DMS 273 (cell line): ENCODE measurements around the gene PHACTR1.

Source experiments
- DNase-seq: peaks from one replicate; lab custom pipeline; 2025; ENCODE audit not compliant: unreplicated experiment; lab: John Stamatoyannopoulos, UW

PHACTR1 gene

GRCh38 chr6:13248584-13248985, 532.0 kb downstream of the PHACTR1 start:
- DNase-seq, result peak; percentile 16

- DNase-seq, result peak; percentile 27
Observed at GRCh38 chr6:13248994-13249393, 532.4 kb downstream of the PHACTR1 start.

GRCh38 chr6:13249817-13250216, 533.2 kb downstream of the PHACTR1 start:
- no peak for DNase-seq

- DNase-seq, result no peak
Observed at GRCh38 chr6:13250703-13251102, 534.1 kb downstream of the PHACTR1 start.

- DNase-seq, result no peak
Observed at GRCh38 chr6:13251242-13251641, 534.7 kb downstream of the PHACTR1 start.

GRCh38 chr6:13252790-13253189, 536.2 kb downstream of the PHACTR1 start:
- DNase-seq, result no peak

GRCh38 chr6:13253272-13253671, 536.7 kb downstream of the PHACTR1 start:
- no peak for DNase-seq

DNA sequence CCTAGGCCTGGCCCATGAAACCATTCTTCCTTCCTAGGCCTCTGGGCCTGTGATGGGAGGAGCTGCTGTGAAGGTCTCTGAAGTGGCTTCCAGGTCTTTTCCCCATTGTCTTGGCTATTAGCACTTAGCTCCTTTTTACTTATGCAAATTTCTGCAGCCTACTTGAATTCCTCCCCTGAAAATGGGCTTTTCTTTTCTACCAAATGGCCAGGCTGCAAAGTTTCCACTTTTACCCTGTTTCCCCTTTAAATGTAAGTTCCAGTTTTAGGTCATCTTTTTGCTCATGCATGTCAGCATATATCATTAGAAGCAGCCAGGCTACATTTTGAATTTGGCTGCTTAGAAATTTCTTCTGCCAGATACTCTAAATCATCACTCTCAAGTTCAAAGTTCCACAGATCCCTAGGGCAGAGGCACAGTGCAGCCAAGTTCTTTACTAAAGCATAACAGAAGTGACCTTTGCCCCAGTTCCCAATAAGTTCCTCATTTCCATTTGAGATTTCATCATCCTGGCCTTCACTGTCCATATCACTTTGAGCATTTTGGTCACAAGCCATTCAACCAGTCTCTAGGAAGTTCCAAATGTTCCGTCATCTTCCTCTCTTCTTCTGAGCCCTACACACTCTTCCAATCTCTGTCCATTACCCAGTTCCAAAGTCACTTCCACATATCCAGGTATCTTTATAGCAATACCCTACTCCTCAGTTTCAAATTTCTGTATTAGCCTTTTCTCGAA, 539.9 kb downstream of the PHACTR1 start:
- no peak for DNase-seq

- DNase-seq, result no peak
Observed at GRCh38 chr6:13259393-13259792, 542.8 kb downstream of the PHACTR1 start.

DNA sequence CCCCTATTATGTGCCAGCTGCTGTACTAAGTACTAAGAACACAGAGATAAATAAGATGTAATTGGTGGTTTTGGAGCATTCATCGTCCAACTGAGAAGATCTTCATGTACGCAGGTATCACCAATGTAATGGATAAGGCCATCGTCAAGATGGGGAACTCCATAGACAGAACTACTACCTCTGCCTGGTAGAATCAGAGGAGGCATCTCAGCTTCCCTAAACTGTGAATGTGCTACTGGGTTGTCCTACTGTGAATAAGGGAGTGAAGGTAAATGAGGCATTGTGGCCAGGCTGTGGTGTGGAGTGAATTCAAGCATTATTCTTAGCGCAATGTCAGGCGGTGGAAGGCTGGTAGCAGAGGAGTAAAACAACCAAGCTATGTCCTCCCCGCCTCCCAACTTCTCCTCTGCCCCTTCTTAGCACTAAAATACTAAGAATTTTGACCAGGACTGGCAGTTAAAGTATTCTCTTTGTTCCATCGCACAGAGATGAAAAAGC, 543.6 kb downstream of the PHACTR1 start:
- no peak for DNase-seq

DNA sequence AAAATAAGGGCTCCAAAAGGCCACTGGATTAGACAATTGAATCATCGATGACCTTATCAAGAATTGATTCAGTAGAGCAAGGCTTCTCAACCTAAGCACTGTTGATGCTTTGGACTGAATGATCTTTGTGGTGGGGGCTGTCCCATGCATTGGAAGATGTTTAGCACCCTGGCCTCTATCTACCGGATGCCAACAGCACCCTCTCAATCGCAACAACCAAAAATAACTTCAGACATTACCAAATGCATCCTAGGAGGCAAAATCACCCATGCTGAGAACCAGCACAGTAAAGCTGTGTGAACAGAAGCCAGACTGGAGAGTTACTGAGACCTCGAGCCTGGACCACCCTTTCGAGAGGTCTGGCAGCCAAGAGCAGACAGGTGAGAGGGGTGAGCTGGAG, 544.3 kb downstream of the PHACTR1 start:
- no peak for DNase-seq

DNA sequence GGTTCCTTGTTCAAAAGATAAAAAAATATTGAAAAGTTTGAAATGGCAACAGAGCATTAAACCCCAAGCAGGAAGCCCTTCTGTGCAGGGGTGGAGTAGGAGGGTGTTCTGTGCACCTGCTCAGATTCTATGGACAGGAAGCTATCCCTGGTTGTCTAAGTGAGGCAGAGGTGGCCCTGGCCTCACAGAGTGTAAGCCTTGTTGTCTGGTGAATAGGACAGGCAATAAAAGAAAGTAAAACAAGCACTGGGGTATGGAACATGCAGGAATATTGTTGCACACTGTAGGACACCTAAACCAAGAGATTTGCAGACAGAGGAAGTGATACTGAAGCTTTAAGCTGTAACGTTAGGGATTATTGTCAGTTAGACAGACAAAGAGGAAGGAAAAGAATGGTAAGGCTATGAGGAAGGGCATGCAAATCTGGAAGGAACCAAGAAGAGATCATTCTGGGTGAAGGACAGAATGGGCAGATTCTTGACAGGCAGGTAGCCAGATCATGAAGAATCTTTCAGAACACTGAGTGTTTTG, 545.0 kb downstream of the PHACTR1 start:
- no peak for DNase-seq

DNA sequence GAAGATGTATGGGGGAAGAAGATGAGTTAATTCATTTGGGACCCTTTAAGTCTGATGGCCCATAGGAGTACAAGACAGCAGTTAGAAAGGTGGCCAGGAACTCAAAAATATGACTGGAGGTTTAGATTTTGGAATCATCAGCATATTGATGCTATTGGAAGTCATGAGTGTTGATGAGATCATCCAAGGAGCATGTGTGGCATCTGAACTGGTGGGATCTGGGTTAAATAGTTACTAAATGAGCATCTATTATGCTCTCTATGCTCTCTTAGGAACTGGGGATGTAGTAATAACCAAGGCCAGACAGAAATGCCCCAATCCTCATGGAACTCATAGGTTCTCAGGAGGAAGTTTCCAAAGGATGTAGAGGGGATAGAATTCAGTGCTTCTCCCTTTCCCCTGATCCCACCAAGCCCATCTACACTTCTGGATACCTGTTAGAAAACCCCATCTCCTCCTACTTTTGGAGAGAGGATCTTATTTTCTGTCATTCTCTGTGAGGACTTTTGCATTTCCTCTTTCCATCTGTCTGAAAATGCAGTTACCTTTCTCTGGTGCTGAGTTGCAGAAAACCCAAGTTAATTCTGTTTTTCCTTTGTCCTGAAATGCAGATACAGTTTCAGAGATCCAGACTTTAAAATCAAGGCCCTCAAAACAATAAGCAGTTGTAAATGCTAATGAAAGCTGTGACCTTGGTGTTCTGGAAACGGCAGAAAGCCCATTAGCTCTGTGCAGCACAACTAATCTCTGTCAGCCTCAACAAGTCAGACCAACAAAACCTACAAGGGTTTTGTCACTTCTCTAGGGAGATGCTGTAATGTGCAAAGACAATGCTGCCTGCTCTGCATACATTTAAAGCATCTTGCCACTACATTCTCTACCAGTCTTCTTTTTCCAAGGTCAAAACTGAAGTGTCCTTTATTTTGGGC, 546.0 kb downstream of the PHACTR1 start:
- no peak for DNase-seq

DNA sequence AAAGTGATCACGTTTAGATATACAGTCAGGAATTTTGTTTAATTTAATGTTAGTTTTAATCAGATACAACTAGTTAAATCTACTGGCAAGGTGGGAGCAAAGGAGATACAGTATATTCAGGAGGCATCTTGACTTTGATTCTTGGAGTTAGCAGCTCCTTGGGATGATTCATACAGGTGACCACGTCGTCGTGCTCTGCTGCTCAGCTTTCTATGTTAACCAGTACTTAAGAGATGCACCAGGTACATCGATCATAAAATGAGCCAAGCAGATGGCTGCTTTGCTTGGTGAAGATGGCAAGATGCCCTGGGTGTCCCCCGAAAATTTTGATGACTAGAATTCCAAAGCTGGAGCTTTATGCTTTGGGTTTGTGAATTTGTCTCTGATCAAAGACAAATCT, 547.1 kb downstream of the PHACTR1 start:
- no peak for DNase-seq

- DNase-seq, result no peak
Observed at GRCh38 chr6:13267142-13267651, 550.6 kb downstream of the PHACTR1 start.

GRCh38 chr6:13268913-13269518, 552.4 kb downstream of the PHACTR1 start:
- DNase-seq, result no peak

- no peak for DNase-seq
Observed at GRCh38 chr6:13272131-13273046, 555.8 kb downstream of the PHACTR1 start.

GRCh38 chr6:13273202-13273930, 556.8 kb downstream of the PHACTR1 start:
- no peak for DNase-seq

DNA sequence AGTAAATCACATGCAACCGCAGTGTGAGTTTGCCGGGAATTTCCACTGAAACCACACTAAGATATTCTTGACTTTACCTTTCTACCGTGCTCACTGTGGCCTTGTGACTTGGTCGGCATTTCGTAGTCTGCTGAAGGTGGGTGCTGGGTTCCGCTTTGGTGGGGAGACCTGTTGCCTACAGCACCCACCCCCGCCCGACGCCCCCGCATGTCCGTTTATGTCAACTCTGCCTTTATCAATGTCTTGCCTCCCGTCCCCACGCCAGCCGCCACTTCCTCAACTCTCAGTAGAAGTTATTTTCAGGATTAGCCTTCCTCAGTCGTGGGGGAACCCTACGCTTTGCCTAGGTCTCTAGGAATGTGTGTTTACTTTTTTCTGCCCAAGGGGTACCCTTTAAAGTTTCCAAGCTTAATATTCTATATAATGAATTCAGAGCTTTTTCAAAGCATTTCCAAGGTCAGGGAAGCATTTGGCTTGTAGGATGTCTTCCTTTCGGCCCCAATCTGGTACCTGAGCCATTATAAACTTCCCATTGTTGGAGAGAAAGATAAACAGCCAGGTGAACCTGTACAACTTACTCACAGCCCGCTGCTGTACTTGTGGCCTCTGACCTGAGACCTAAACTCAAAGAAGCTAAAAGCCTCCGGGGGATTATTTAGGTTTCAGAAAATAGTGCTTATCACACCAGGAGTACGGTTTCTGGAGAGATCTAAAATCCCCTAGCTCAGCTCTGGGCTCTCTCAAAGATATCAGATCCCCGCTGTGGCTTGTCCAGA, 557.6 kb downstream of the PHACTR1 start:
- no peak for DNase-seq
